HEK293 (cell line): Measurements from ENCODE around the gene CCDC141.

Experiments
- BCL11A ChIP-seq: fragments of 450-650 bp; formaldehyde crosslinking; IDR thresholded peaks from 2 replicates; pipeline ENCODE4 v1.5.1; 2016; ENCODE audit warnings: low read depth, missing biosample characterization, missing genetic modification characterization
- BCL11B ChIP-seq: fragments of 450-650 bp; formaldehyde crosslinking; IDR thresholded peaks from 2 replicates; pipeline ENCODE4 v1.5.1; 2016; ENCODE audit warnings: low read depth, missing biosample characterization, missing genetic modification characterization
- KLF16 ChIP-seq: fragments of 450-650 bp; formaldehyde crosslinking; IDR thresholded peaks from 2 replicates; pipeline ENCODE4 v1.5.1; 2017; ENCODE audit warnings: missing biosample characterization, missing genetic modification characterization
- ZNF223 ChIP-seq: fragments of 450-650 bp; formaldehyde crosslinking; IDR thresholded peaks from 2 replicates; pipeline ENCODE4 v1.5.1; 2016; ENCODE audit warnings: missing biosample characterization, missing genetic modification characterization
- ZNF664 ChIP-seq: fragments of 450-650 bp; formaldehyde crosslinking; IDR thresholded peaks from 2 replicates; pipeline ENCODE4 v1.5.1; 2016; ENCODE audit warnings: missing biosample characterization, missing genetic modification characterization
- TF ChIP-seq, protein P1 (sequence below): fragments of 450-650 bp; formaldehyde crosslinking; IDR thresholded peaks from 2 replicates; pipeline ENCODE4 v1.5.1; 2016; ENCODE audit warnings: missing biosample characterization, missing genetic modification characterization
- TF ChIP-seq, protein P2 (sequence below): fragments of 450-650 bp; formaldehyde crosslinking; IDR thresholded peaks from 2 replicates; pipeline ENCODE4 v1.5.1; 2016; ENCODE audit warnings: missing biosample characterization, missing genetic modification characterization

DNA sequence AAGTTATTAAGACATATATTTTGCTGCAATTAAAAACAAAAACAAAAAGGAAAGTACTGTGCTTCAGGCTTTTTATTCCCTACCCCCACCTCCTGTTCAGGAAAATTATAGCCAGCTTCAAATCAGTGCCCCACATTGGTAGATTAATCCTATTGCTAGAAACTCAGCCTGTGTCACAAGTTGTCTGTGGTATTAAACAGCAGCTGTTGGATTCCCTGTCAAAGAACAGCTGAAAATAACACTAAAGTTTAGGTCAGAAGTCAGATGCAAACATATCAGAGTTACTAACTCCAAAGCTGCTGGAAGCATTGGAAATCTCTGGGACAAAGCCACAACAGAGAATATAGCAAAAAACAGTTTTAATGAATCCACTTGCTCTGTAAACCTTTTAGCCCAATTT lies 818 bp upstream of the CCDC141 start:
- TF ChIP-seq, protein P1, sequence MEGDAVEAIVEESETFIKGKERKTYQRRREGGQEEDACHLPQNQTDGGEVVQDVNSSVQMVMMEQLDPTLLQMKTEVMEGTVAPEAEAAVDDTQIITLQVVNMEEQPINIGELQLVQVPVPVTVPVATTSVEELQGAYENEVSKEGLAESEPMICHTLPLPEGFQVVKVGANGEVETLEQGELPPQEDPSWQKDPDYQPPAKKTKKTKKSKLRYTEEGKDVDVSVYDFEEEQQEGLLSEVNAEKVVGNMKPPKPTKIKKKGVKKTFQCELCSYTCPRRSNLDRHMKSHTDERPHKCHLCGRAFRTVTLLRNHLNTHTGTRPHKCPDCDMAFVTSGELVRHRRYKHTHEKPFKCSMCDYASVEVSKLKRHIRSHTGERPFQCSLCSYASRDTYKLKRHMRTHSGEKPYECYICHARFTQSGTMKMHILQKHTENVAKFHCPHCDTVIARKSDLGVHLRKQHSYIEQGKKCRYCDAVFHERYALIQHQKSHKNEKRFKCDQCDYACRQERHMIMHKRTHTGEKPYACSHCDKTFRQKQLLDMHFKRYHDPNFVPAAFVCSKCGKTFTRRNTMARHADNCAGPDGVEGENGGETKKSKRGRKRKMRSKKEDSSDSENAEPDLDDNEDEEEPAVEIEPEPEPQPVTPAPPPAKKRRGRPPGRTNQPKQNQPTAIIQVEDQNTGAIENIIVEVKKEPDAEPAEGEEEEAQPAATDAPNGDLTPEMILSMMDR (tag by site-specific recombination): no peak
- TF ChIP-seq ZNF664 (tag by site-specific recombination): no peak
- TF ChIP-seq BCL11B: no peak
- TF ChIP-seq KLF16 (tag by site-specific recombination): no peak
- TF ChIP-seq BCL11A (tag by site-specific recombination): no peak
- TF ChIP-seq ZNF223 (tag by site-specific recombination): no peak
- TF ChIP-seq, protein P2, sequence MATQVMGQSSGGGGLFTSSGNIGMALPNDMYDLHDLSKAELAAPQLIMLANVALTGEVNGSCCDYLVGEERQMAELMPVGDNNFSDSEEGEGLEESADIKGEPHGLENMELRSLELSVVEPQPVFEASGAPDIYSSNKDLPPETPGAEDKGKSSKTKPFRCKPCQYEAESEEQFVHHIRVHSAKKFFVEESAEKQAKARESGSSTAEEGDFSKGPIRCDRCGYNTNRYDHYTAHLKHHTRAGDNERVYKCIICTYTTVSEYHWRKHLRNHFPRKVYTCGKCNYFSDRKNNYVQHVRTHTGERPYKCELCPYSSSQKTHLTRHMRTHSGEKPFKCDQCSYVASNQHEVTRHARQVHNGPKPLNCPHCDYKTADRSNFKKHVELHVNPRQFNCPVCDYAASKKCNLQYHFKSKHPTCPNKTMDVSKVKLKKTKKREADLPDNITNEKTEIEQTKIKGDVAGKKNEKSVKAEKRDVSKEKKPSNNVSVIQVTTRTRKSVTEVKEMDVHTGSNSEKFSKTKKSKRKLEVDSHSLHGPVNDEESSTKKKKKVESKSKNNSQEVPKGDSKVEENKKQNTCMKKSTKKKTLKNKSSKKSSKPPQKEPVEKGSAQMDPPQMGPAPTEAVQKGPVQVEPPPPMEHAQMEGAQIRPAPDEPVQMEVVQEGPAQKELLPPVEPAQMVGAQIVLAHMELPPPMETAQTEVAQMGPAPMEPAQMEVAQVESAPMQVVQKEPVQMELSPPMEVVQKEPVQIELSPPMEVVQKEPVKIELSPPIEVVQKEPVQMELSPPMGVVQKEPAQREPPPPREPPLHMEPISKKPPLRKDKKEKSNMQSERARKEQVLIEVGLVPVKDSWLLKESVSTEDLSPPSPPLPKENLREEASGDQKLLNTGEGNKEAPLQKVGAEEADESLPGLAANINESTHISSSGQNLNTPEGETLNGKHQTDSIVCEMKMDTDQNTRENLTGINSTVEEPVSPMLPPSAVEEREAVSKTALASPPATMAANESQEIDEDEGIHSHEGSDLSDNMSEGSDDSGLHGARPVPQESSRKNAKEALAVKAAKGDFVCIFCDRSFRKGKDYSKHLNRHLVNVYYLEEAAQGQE (tag by site-specific recombination): no peak
